GM18511 (cell line): ENCODE data around the gene THSD4.
A peak's percentile ranks its signal among the peaks of the same experiment; 100 is the strongest.

ENCODE experiments used
- ATAC-seq: cut with Tn5 transposase; IDR thresholded peaks from one replicate; pipeline ENCODE4 v1.9.1; 2021; ENCODE audit warnings: mild to moderate bottlenecking, moderate library complexity; ENCODE audit not compliant: unreplicated experiment

THSD4 gene

GRCh38 chr15:71097890-71098289, 17.4 kb upstream of the THSD4 start:
- no peak for ATAC-seq

DNA sequence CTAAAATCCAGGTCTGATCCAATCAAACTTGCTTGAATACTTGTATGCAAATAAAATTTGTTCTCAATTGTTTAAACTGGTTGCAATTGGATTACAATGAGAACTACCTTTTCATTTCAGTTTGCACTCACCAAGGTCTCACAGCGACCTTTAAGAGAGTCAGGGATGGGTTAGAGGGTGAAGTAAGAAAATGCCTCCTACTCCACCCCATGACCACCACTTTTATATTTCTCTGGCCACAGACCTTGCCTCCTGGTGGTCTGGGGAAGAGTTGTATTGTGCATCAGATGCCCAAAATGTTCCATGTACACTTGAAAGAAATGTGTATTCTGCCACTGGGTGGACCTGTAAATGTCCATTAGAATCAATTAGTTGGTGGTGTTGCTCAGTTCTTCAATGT, 16.4 kb upstream of the THSD4 start:
- no peak for ATAC-seq

DNA sequence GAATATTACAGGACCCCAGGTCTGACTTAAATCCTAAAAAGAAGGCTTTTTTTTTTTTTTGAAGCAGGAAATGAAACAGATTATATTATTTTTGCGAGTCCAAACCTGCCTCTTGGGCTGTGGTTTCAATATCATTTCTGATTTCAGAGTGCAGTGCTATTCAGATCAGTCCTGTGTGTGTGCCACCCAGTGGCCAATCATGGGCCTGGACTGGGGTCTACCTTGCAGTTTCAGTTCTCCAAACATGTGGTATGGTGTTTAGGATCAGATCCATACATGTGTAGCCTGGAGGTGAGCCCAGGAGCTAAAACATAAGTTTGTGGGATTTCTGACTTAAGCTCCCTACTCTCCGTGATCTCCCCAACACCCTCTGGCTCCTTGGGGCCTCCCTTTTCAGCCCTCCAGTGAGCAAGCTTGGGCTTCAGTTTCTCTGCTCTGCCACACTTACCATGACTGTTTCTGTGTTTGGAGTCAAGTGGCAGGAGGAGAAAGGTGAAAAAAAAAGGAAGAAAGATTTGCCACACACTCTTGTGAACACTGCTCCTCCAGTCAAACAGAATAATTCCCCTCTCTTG, 12.1 kb upstream of the THSD4 start:
- no peak for ATAC-seq

GRCh38 chr15:71104636-71105035, 10.6 kb upstream of the THSD4 start:
- ATAC-seq = no peak

DNA sequence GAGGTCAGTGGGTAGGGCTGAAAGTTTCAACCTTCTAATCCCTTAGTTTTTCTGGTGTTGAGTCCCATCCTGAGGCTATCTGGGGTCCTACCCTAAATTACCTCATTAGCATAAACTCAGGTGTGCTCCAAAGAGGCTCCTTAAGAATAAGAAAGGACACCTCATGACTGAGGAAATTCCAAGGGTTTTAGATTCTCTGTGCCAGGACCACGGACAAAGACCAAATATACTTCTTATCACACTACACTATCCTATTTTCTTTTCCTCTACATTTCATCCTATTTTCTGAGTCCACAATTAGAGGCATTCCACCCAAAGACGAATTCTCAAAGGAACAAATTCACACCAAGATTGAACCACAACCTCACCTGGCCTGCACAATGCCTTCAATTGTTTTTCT, 9.8 kb upstream of the THSD4 start:
- no peak for ATAC-seq

GRCh38 chr15:71106802-71107500, 8.3 kb upstream of the THSD4 start:
- ATAC-seq = no peak

- no peak for ATAC-seq
Observed at GRCh38 chr15:71107501-71107815, 7.8 kb upstream of the THSD4 start.

GRCh38 chr15:71109130-71109529, 6.1 kb upstream of the THSD4 start:
- ATAC-seq = no peak

DNA sequence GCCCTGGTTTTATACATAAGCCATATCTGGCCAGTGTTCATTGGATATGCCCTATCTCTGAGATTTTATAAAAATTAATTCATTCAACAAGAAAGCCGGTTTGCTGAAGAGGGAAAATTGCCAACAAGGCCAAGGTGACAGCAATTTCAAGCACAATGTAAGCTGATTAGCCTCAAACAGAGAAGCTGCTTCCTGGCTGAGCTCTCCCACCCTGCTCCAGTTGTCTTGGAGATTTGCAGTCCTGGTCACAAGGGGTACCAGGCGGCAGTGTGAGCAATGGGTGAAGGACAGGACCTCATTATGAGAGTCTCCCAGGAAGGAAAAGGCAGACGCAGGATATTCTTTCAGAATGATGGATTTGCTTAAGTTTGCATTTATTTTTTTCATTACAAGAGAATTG, 5.4 kb upstream of the THSD4 start:
- no peak for ATAC-seq

GRCh38 chr15:71110405-71111180, 4.7 kb upstream of the THSD4 start:
- no peak for ATAC-seq

- no peak for ATAC-seq
Observed at GRCh38 chr15:71111181-71111565, 4.1 kb upstream of the THSD4 start.

GRCh38 chr15:71111950-71112349, 3.3 kb upstream of the THSD4 start:
- no peak for ATAC-seq

- no peak for ATAC-seq
Observed at GRCh38 chr15:71112429-71112828, 2.8 kb upstream of the THSD4 start.

GRCh38 chr15:71114066-71114680, 1.1 kb upstream of the THSD4 start:
- ATAC-seq = no peak

- ATAC-seq = peak; percentile 26
Observed at GRCh38 chr15:71115567-71116351, 488 bp downstream of the THSD4 start.

- ATAC-seq = no peak
Observed at GRCh38 chr15:71116366-71116765, 1.1 kb downstream of the THSD4 start.

- no peak for ATAC-seq
Observed at GRCh38 chr15:71116942-71117341, 1.7 kb downstream of the THSD4 start.

DNA sequence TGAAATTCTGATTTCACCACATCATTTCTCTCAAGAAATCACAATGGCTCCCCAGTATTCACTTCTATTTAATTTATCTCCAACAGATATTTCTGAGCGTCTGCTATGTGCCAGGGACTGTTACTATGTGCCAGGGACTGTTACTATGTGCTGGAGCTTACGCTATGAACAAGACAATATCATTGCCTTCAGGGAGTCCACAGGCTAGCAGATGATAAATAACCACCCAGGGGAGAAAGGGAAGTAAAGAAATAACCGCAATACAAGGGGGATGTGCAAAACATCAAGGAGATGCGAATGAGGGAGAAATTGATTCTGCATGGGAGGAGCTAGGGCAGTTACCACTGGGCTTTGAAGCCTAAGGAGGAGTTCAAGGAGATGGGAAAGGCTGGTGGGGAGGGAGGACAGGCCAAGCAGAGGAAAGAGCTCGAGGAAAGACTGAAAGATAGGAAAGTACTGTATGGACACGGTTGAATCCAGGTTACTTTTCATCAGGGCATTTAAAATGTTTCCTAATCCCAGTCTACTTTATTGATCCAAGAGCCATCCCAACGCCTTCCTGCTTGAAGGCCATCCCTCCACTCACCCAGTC, 2.5 kb downstream of the THSD4 start:
- ATAC-seq = no peak

DNA sequence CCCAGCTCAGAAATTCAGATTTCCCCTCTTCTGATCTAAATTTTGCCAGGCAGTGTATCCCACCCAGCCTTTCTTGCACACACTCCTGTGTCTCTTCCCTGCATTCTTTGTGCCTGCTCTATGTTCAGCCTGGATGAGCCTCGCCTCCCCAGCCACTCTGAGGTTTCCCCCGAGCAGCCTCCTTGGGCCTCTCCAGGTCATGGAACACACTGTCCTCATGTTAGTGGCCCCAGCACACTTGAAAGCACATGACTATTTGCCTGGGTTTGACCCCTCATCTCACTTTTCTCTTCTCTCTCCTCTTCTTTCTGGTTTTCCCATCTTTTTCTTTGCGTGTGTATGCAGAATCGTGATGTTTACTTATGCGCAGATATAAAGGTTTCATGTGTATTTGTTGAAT, 3.1 kb downstream of the THSD4 start:
- no peak for ATAC-seq

- no peak for ATAC-seq
Observed at GRCh38 chr15:71118881-71119632, 3.8 kb downstream of the THSD4 start.
